HCT116 (cell line): ENCODE results near the gene TARBP2.

ENCODE experiments used
- ATF3 ChIP-seq: IDR thresholded peaks from 2 replicates; pipeline ENCODE4 v1.6.1; 2012
- CTCF ChIP-seq, 3 experiments: fragments of 200-600 bp in 1 of 3; sonication (generic) in 1 of 3; IDR thresholded peaks in 2 of 3; conservative IDR thresholded peaks in 1 of 3; 2 replicates each; pipeline ENCODE4 v1.5.1; 2012 to 2017; ENCODE audit warnings: low read depth in 2 of 3, low read length in 2 of 3, antibody characterized with exemption in 1 of 3, borderline replicate concordance in 1 of 3, control low read depth in 1 of 3, mild to moderate bottlenecking in 1 of 3, mixed read lengths in 1 of 3, mixed run types in 1 of 3, moderate library complexity in 1 of 3; ENCODE audit not compliant: insufficient read depth in 1 of 3
- EZH2phosphoT487 ChIP-seq: fragments of 200-600 bp; IDR thresholded peaks from 2 replicates; pipeline ENCODE4 v1.6.1; 2018; ENCODE audit warnings: antibody characterized with exemption, borderline replicate concordance
- JUND ChIP-seq: IDR thresholded peaks from 2 replicates; pipeline ENCODE4 v1.6.1; 2012
- SIN3A ChIP-seq: IDR thresholded peaks from 2 replicates; pipeline ENCODE4 v1.6.1; 2012; ENCODE audit warnings: low read depth
- YY1 ChIP-seq: IDR thresholded peaks from 2 replicates; pipeline ENCODE4 v1.6.1; 2011; ENCODE audit warnings: low read length, low read depth, moderate library complexity, mild to moderate bottlenecking; ENCODE audit not compliant: insufficient replicate concordance; ENCODE audit errors: extremely low read depth

GRCh38 chr12:53532524-53533445, 31.7 kb downstream of the TARBP2 start:
- TF ChIP-seq EZH2phosphoT487 (no peak), CTCF (IDR thresholded peaks at IDR 0.05 in 2 of 3, conservative IDR thresholded peaks at IDR 0.05 in 1 of 3; ENCODE audit: borderline replicate concordance in 1 of 3, insufficient read depth in 1 of 3, low read depth in 2 of 3, low read length in 2 of 3) (no peak), SIN3A (no peak), JUND (no peak), ATF3 (no peak), YY1 (no peak)
